ENCODE measurements around the gene GOLGA6L25.
"Not testable (repeated sequence)": the region's sequence is repeated elsewhere in the genome, so short reads cannot be mapped to it uniquely, and the experiment has no call there.

Gene GOLGA6L25

GRCh38 chr15:28602152-28602551 lies 48.8 kb downstream of the GOLGA6L25 start:
- H3K36me3 ChIP-seq (ENCODE audit: control insufficient read depth, insufficient read depth, low read length); H3K9me3 ChIP-seq (ENCODE audit: control insufficient read depth, insufficient read depth, low read length); H3K4me1 ChIP-seq (ENCODE audit: control insufficient read depth, insufficient read depth, low read length); H3K27me3 ChIP-seq (ENCODE audit: control insufficient read depth, insufficient read depth, low read length); H3K9ac ChIP-seq (ENCODE audit: low read depth, low read length); H3K4me3 ChIP-seq (ENCODE audit: low read depth, low read length): not testable (repeated sequence)

All from iPS-15b (cell line).